Calu3 (cell line): ENCODE measurements around the gene NRP2. TPM values are rescaled to one million over a fixed set of nuclear protein-coding genes. Genes with fewer than 3 reads are reported as not detected.

ENCODE experiments used
- BruUV-seq: library from RNA; stranded (reverse); fragments of 400-500 nt; replicated peaks from 2 replicates; lab custom pipeline; 2021; lab: Mats Ljungman, UMichigan
- CTCF ChIA-PET: fragments of 300-600 bp; sonication (Branson Sonifier 250); formaldehyde crosslinking; loops from one replicate; lab custom pipeline; 2022; ENCODE audit warnings: antibody characterized with exemption; lab: Charles Lee
- DNase-seq: peaks from one replicate; pipeline ENCODE4 v3.0.0; 2022
- H3K27ac Mint-ChIP-seq: one replicate; pipeline ENCODE4 v1.8.0; 2022; ENCODE audit warnings: mixed read lengths; ENCODE audit not compliant: unreplicated experiment
- H3K27me3 Mint-ChIP-seq: one replicate; pipeline ENCODE4 v1.8.0; 2022; ENCODE audit warnings: mixed read lengths; ENCODE audit not compliant: unreplicated experiment
- H3K36me3 Mint-ChIP-seq: one replicate; pipeline ENCODE4 v1.8.0; 2022; ENCODE audit warnings: mild to moderate bottlenecking, moderate library complexity, mixed read lengths; ENCODE audit not compliant: insufficient read depth, unreplicated experiment
- H3K4me1 Mint-ChIP-seq: one replicate; pipeline ENCODE4 v1.8.0; 2022; ENCODE audit warnings: mild to moderate bottlenecking, low read depth, mixed read lengths; ENCODE audit not compliant: unreplicated experiment
- H3K4me3 Mint-ChIP-seq: one replicate; pipeline ENCODE4 v1.8.0; 2022; ENCODE audit warnings: mild to moderate bottlenecking, low read depth, moderate library complexity, mixed read lengths; ENCODE audit not compliant: unreplicated experiment
- H3K9me3 Mint-ChIP-seq: one replicate; pipeline ENCODE4 v1.8.0; 2022; ENCODE audit warnings: low read depth, mixed read lengths; ENCODE audit not compliant: unreplicated experiment
- intact Hi-C: fragments of 100-400 bp; cut with micrococcal nuclease; formaldehyde crosslinking; loops from one replicate; pipeline ENCODE4 v1.10.0; 2022; ENCODE audit not compliant: unreplicated experiment
- total RNA-seq: library from RNA; stranded (reverse); gene quantifications from 2 replicates; pipeline ENCODE4 v1.2.3, GENCODE V29; 2022
- TF ChIP-seq, protein P1 (sequence below): fragments of 200-600 bp; IDR thresholded peaks from one replicate; pipeline ENCODE4 v1.8.0; 2022; ENCODE audit warnings: antibody characterized with exemption; ENCODE audit not compliant: unreplicated experiment

Gene NRP2
- total RNA-seq, 1 experiment from 2014 or later, result 19.9 TPM

GRCh38 chr2:205803500-205803899, 121.2 kb downstream of the NRP2 start:
- H3K27ac Mint-ChIP-seq, result no peak overlapping the region
- CTCF ChIA-PET, result no interaction called here
- H3K9me3 Mint-ChIP-seq, result no peaks in the 10 kb centered on the region

GRCh38 chr2:205805136-205805535, 122.8 kb downstream of the NRP2 start:
- intact Hi-C loops, result no loop called here
- H3K4me3 Mint-ChIP-seq, result no peak overlapping the region
- CTCF ChIA-PET, result no interaction called here
- no peak for DNase-seq
- no peak overlapping the region for H3K27ac Mint-ChIP-seq
- H3K4me1 Mint-ChIP-seq, result peaks cover 17% of the 10 kb centered on the region
- H3K27me3 Mint-ChIP-seq, result no peaks in the 10 kb centered on the region
- H3K9me3 Mint-ChIP-seq, result no peaks in the 10 kb centered on the region
- no TSS peak for BruUV-seq
- no peaks in the 10 kb centered on the region for H3K36me3 Mint-ChIP-seq
- TF ChIP-seq, protein P1, sequence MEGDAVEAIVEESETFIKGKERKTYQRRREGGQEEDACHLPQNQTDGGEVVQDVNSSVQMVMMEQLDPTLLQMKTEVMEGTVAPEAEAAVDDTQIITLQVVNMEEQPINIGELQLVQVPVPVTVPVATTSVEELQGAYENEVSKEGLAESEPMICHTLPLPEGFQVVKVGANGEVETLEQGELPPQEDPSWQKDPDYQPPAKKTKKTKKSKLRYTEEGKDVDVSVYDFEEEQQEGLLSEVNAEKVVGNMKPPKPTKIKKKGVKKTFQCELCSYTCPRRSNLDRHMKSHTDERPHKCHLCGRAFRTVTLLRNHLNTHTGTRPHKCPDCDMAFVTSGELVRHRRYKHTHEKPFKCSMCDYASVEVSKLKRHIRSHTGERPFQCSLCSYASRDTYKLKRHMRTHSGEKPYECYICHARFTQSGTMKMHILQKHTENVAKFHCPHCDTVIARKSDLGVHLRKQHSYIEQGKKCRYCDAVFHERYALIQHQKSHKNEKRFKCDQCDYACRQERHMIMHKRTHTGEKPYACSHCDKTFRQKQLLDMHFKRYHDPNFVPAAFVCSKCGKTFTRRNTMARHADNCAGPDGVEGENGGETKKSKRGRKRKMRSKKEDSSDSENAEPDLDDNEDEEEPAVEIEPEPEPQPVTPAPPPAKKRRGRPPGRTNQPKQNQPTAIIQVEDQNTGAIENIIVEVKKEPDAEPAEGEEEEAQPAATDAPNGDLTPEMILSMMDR, result no peak

More at GRCh38 chr2:205803500-205803899, 121.2 kb downstream of the NRP2 start:
- Mint-ChIP-seq H3K27me3 (no peaks in the 10 kb centered on the region), H3K4me1 (peaks cover 17% of the 10 kb centered on the region), H3K36me3 (no peaks in the 10 kb centered on the region), H3K4me3 (no peak overlapping the region)
- TF ChIP-seq, protein P1, result no peak
- no TSS peak for BruUV-seq
- intact Hi-C loops, result no loop called here
- DNase-seq, result no peak

- TF ChIP-seq, protein P1, result no peak
- H3K9me3 Mint-ChIP-seq, result no peaks in the 10 kb centered on the region
- no peak overlapping the region for H3K27ac Mint-ChIP-seq
- no peaks in the 10 kb centered on the region for H3K27me3 Mint-ChIP-seq
- DNase-seq, result peak; percentile 62
- no TSS peak for BruUV-seq
- intact Hi-C loops, result no loop called here
- H3K4me3 Mint-ChIP-seq, result no peak overlapping the region
- CTCF ChIA-PET, result no interaction called here
- peaks cover 17% of the 10 kb centered on the region for H3K4me1 Mint-ChIP-seq
- H3K36me3 Mint-ChIP-seq, result no peaks in the 10 kb centered on the region
These were observed 124.0 kb downstream of the NRP2 start for GRCh38 chr2:205806143-205806905.

- no peaks in the 10 kb centered on the region for H3K9me3 Mint-ChIP-seq
- TF ChIP-seq, protein P1, result no peak
- intact Hi-C loops, result no loop called here
- H3K36me3 Mint-ChIP-seq, result no peaks in the 10 kb centered on the region
- no peak overlapping the region for H3K27ac Mint-ChIP-seq
- CTCF ChIA-PET, result interaction anchor here (0.5 kb wide), 1 partner anchor 26 kb away, joined by 3 read pairs; no protein-coding TSS in a partner anchor
- H3K27me3 Mint-ChIP-seq, result no peaks in the 10 kb centered on the region
- H3K4me3 Mint-ChIP-seq, result no peak overlapping the region
- no TSS peak for BruUV-seq
- peaks cover 17% of the 10 kb centered on the region for H3K4me1 Mint-ChIP-seq
- DNase-seq, result no peak
These were observed 124.9 kb downstream of the NRP2 start for GRCh38 chr2:205807229-205807628.
